Rectal smooth muscle tissue (tissue), 1 donor: ENCODE data around the gene ACACB.
A peak's percentile ranks its signal among the peaks of the same experiment; 100 is the strongest.
"Not testable (repeated sequence)": the region's sequence is repeated elsewhere in the genome, so short reads cannot be mapped to it uniquely, and the experiment has no call there.

Experiments used
- H3K27ac ChIP-seq: one replicate; pipeline ENCODE4 v1.7.0; 2013; ENCODE audit warnings: low read depth, low read length, inconsistent platforms
- H3K27me3 ChIP-seq: one replicate; pipeline ENCODE4 v1.7.0; 2013; ENCODE audit warnings: low read length; ENCODE audit not compliant: control insufficient read depth, insufficient read depth
- H3K36me3 ChIP-seq: one replicate; pipeline ENCODE4 v1.7.0; 2013; ENCODE audit warnings: low read length; ENCODE audit not compliant: control insufficient read depth, insufficient read depth
- H3K4me1 ChIP-seq: one replicate; pipeline ENCODE4 v1.7.0; 2013; ENCODE audit warnings: low read length; ENCODE audit not compliant: control insufficient read depth, insufficient read depth
- H3K4me3 ChIP-seq: one replicate; pipeline ENCODE4 v1.7.0; 2013; ENCODE audit warnings: low read length
- H3K9ac ChIP-seq: one replicate; pipeline ENCODE4 v1.7.0; 2013; ENCODE audit warnings: low read length

The ACACB gene

GRCh38 chr12:109170324-109170723, 53.9 kb downstream of the ACACB start:
- Histone ChIP-seq H3K36me3 (peaks cover 27% of the 10 kb centered on the region), H3K9ac (no peak overlapping the region), H3K4me3 (no peak overlapping the region), H3K27ac (peak overlapping the region; percentile 91), H3K4me1 (peaks cover 23% of the 10 kb centered on the region), H3K27me3 (no peaks in the 10 kb centered on the region)

- peaks cover 32% of the 10 kb centered on the region for H3K36me3 ChIP-seq
- H3K27ac ChIP-seq, H3K9ac ChIP-seq, H3K27me3 ChIP-seq, H3K4me3 ChIP-seq: not testable (repeated sequence)
- peaks cover 19% of the 10 kb centered on the region for H3K4me1 ChIP-seq
These were observed 56.4 kb downstream of the ACACB start for GRCh38 chr12:109172787-109173186.

GRCh38 chr12:109173443-109174240, 57.3 kb downstream of the ACACB start:
- no peak overlapping the region for H3K27ac ChIP-seq
- no peaks in the 10 kb centered on the region for H3K27me3 ChIP-seq
- H3K9ac ChIP-seq = no peak overlapping the region
- H3K36me3 ChIP-seq = peaks cover 30% of the 10 kb centered on the region
- H3K4me1 ChIP-seq = peaks cover 13% of the 10 kb centered on the region
- no peak overlapping the region for H3K4me3 ChIP-seq

GRCh38 chr12:109174468-109174867, 58.1 kb downstream of the ACACB start:
- no peak overlapping the region for H3K27ac ChIP-seq
- peaks cover 27% of the 10 kb centered on the region for H3K36me3 ChIP-seq
- H3K27me3 ChIP-seq = no peaks in the 10 kb centered on the region
- no peak overlapping the region for H3K9ac ChIP-seq
- H3K4me1 ChIP-seq = peaks cover 6% of the 10 kb centered on the region
- H3K4me3 ChIP-seq = no peak overlapping the region

- Histone ChIP-seq H3K4me1 (no peaks in the 10 kb centered on the region), H3K27me3 (no peaks in the 10 kb centered on the region), H3K27ac (no peak overlapping the region), H3K36me3 (peaks cover 15% of the 10 kb centered on the region), H3K4me3 (no peak overlapping the region), H3K9ac (no peak overlapping the region)
These were observed 62.1 kb downstream of the ACACB start for GRCh38 chr12:109178532-109178931.

- Histone ChIP-seq H3K9ac (no peak overlapping the region), H3K4me1 (no peaks in the 10 kb centered on the region), H3K27me3 (no peaks in the 10 kb centered on the region), H3K36me3 (peaks cover 13% of the 10 kb centered on the region), H3K4me3 (no peak overlapping the region), H3K27ac (no peak overlapping the region)
These were observed 63.5 kb downstream of the ACACB start for GRCh38 chr12:109179927-109180326.

GRCh38 chr12:109182041-109182839, 65.9 kb downstream of the ACACB start:
- Histone ChIP-seq H3K27ac (no peak overlapping the region), H3K36me3 (peaks cover 25% of the 10 kb centered on the region)

GRCh38 chr12:109185441-109185840, 69.1 kb downstream of the ACACB start:
- Histone ChIP-seq H3K36me3 (peaks cover 36% of the 10 kb centered on the region), H3K9ac (no peak overlapping the region), H3K4me1 (no peaks in the 10 kb centered on the region), H3K27me3 (no peaks in the 10 kb centered on the region), H3K4me3 (no peak overlapping the region), H3K27ac (no peak overlapping the region)

More at GRCh38 chr12:109182041-109182839, 65.9 kb downstream of the ACACB start:
- no peak overlapping the region for H3K9ac ChIP-seq
- no peaks in the 10 kb centered on the region for H3K4me1 ChIP-seq
- no peaks in the 10 kb centered on the region for H3K27me3 ChIP-seq
- H3K4me3 ChIP-seq = no peak overlapping the region

- Histone ChIP-seq H3K9ac (no peak overlapping the region), H3K4me3 (no peak overlapping the region), H3K4me1 (no peaks in the 10 kb centered on the region), H3K27ac (no peak overlapping the region), H3K27me3 (no peaks in the 10 kb centered on the region), H3K36me3 (peaks cover 46% of the 10 kb centered on the region)
These were observed 70.7 kb downstream of the ACACB start for GRCh38 chr12:109186993-109187653.

GRCh38 chr12:109188108-109188712, 71.8 kb downstream of the ACACB start:
- Histone ChIP-seq H3K27ac (no peak overlapping the region), H3K36me3 (peaks cover 52% of the 10 kb centered on the region)

GRCh38 chr12:109189291-109189690, 72.9 kb downstream of the ACACB start:
- peaks cover 58% of the 10 kb centered on the region for H3K36me3 ChIP-seq
- no peak overlapping the region for H3K27ac ChIP-seq
- H3K4me3 ChIP-seq = no peak overlapping the region
- no peaks in the 10 kb centered on the region for H3K4me1 ChIP-seq
- H3K9ac ChIP-seq = no peak overlapping the region
- H3K27me3 ChIP-seq = no peaks in the 10 kb centered on the region

More at GRCh38 chr12:109188108-109188712, 71.8 kb downstream of the ACACB start:
- Histone ChIP-seq H3K9ac (no peak overlapping the region), H3K4me3 (no peak overlapping the region), H3K4me1 (no peaks in the 10 kb centered on the region), H3K27me3 (no peaks in the 10 kb centered on the region)
